Astrocyte (in vitro differentiated cells and primary cell): ENCODE data around the gene GPI. TPM values are rescaled to one million over a fixed set of nuclear protein-coding genes. Genes with fewer than 3 reads are reported as not detected.

Source experiments
- DNase-seq: peaks from one replicate; pipeline ENCODE4 v3.0.0-alpha.2; 2010; ENCODE audit warnings: low read depth
- FAIRE-seq: peaks from 2 replicates; lab custom pipeline; 2011; peaks lifted over from hg19 to GRCh38; lab: Jason Lieb, UNC
- H2AFZ ChIP-seq: 2 replicates; pipeline ENCODE4 v1.6.0; 2012; ENCODE audit warnings: low read depth, low read length, inconsistent platforms
- H3K27ac ChIP-seq: 2 replicates; pipeline ENCODE4 v1.5.1; 2011; ENCODE audit warnings: low read depth, low read length, inconsistent platforms
- H3K27me3 ChIP-seq: 2 replicates; pipeline ENCODE4 v1.6.0; 2011; ENCODE audit warnings: low read length, inconsistent platforms; ENCODE audit not compliant: insufficient read depth
- H3K36me3 ChIP-seq: 2 replicates; pipeline ENCODE4 v1.5.1; 2011; ENCODE audit warnings: low read length, inconsistent platforms; ENCODE audit not compliant: insufficient read depth
- H3K4me1 ChIP-seq: 2 replicates; pipeline ENCODE4 v1.5.1; 2011; ENCODE audit warnings: low read length, inconsistent platforms; ENCODE audit not compliant: insufficient read depth
- H3K4me2 ChIP-seq: 2 replicates; pipeline ENCODE4 v1.6.0; 2012; ENCODE audit warnings: low read length, inconsistent platforms
- H3K4me3 ChIP-seq: 2 replicates; pipeline ENCODE4 v1.5.1; 2011; ENCODE audit warnings: low read depth, mild to moderate bottlenecking, low read length, inconsistent platforms; ENCODE audit not compliant: insufficient read depth
- H3K79me2 ChIP-seq: 2 replicates; pipeline ENCODE4 v1.6.0; 2012; ENCODE audit warnings: mild to moderate bottlenecking, low read length, inconsistent platforms; ENCODE audit not compliant: insufficient read depth
- H3K9ac ChIP-seq: 2 replicates; pipeline ENCODE4 v1.6.0; 2012; ENCODE audit warnings: mild to moderate bottlenecking, low read length, inconsistent platforms
- H3K9me3 ChIP-seq: 2 replicates; pipeline ENCODE4 v1.5.1; 2012; ENCODE audit warnings: low read depth, mild to moderate bottlenecking, low read length, inconsistent platforms; ENCODE audit not compliant: insufficient read depth
- H4K20me1 ChIP-seq: 2 replicates; pipeline ENCODE4 v1.6.0; 2012; ENCODE audit warnings: low read length, inconsistent platforms; ENCODE audit not compliant: insufficient read depth
- H3K27ac Mint-ChIP-seq: one replicate; pipeline ENCODE4 v1.8.0; 2021; ENCODE audit warnings: mild to moderate bottlenecking, mixed read lengths; ENCODE audit not compliant: unreplicated experiment
- H3K27me3 Mint-ChIP-seq: one replicate; pipeline ENCODE4 v1.8.0; 2021; ENCODE audit warnings: low read depth, mixed read lengths; ENCODE audit not compliant: unreplicated experiment
- H3K36me3 Mint-ChIP-seq: one replicate; pipeline ENCODE4 v1.8.0; 2021; ENCODE audit warnings: low read depth, mixed read lengths; ENCODE audit not compliant: unreplicated experiment
- H3K4me1 Mint-ChIP-seq: one replicate; pipeline ENCODE4 v1.8.0; 2021; ENCODE audit warnings: low read depth, mixed read lengths; ENCODE audit not compliant: unreplicated experiment
- H3K4me3 Mint-ChIP-seq: one replicate; pipeline ENCODE4 v1.8.0; 2021; ENCODE audit warnings: mild to moderate bottlenecking, moderate library complexity, mixed read lengths; ENCODE audit not compliant: unreplicated experiment
- H3K9me3 Mint-ChIP-seq: one replicate; pipeline ENCODE4 v1.8.0; 2021; ENCODE audit warnings: mild to moderate bottlenecking, mixed read lengths; ENCODE audit not compliant: unreplicated experiment
- EZH2 ChIP-seq: IDR thresholded peaks from 2 replicates; pipeline ENCODE4 v1.6.1; 2012; ENCODE audit warnings: mild to moderate bottlenecking, low read length, inconsistent platforms; ENCODE audit not compliant: insufficient read depth
- total RNA-seq: library from RNA; stranded (reverse); gene quantifications from 2 replicates; pipeline ENCODE4 v1.2.1, GENCODE V29; 2021
- TF ChIP-seq, protein P1 (sequence below): IDR thresholded peaks from 2 replicates; pipeline ENCODE4 v1.5.1; 2011; ENCODE audit warnings: low read depth, mild to moderate bottlenecking, inconsistent platforms, low read length, moderate library complexity; ENCODE audit not compliant: insufficient read depth

GPI gene
- total RNA-seq, 1 donor from 2014 or later, result 249 TPM

DNA sequence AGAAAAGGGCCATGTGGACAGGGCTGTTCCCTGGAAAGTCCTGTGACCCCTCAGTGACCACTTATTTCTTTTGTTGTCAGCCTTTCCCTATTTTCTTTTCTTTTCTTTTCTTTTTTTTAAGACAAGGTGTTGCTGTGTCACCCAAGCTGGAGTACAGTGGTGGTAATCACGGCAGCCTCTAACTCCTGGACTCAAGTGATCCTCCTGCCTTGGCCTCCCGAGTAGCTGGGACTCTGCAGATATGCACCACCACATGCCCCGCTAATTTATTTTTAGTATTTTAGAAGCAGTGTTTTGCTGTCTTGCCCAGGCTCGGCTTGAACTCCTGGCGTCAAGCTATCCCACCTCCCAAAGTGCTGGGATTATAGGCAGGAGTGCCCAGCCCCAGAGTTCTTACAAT is 1.1 kb upstream of the GPI start:
- no peaks in the 10 kb centered on the region for H3K9me3 ChIP-seq
- no peak overlapping the region for H3K4me3 ChIP-seq
- H4K20me1 ChIP-seq, result peaks cover 22% of the 10 kb centered on the region
- H3K36me3 ChIP-seq, result peaks cover 9% of the 10 kb centered on the region
- H3K4me2 ChIP-seq, result no peak overlapping the region
- no peak overlapping the region for H3K27ac ChIP-seq
- H3K4me1 ChIP-seq, result peaks cover 18% of the 10 kb centered on the region
- no peak overlapping the region for H3K9ac ChIP-seq
- H3K36me3 Mint-ChIP-seq, result peaks cover 9% of the 10 kb centered on the region
- no peak for FAIRE-seq
- H3K9me3 Mint-ChIP-seq, result no peaks in the 10 kb centered on the region
- H3K4me1 Mint-ChIP-seq, result peaks cover 15% of the 10 kb centered on the region
- peak overlapping the region; percentile 87 for H3K4me3 Mint-ChIP-seq
- peaks cover 36% of the 10 kb centered on the region for H3K79me2 ChIP-seq
- TF ChIP-seq, protein P1, sequence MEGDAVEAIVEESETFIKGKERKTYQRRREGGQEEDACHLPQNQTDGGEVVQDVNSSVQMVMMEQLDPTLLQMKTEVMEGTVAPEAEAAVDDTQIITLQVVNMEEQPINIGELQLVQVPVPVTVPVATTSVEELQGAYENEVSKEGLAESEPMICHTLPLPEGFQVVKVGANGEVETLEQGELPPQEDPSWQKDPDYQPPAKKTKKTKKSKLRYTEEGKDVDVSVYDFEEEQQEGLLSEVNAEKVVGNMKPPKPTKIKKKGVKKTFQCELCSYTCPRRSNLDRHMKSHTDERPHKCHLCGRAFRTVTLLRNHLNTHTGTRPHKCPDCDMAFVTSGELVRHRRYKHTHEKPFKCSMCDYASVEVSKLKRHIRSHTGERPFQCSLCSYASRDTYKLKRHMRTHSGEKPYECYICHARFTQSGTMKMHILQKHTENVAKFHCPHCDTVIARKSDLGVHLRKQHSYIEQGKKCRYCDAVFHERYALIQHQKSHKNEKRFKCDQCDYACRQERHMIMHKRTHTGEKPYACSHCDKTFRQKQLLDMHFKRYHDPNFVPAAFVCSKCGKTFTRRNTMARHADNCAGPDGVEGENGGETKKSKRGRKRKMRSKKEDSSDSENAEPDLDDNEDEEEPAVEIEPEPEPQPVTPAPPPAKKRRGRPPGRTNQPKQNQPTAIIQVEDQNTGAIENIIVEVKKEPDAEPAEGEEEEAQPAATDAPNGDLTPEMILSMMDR, result no peak
- no peak for TF ChIP-seq EZH2
- no peaks in the 10 kb centered on the region for H3K27me3 ChIP-seq
- DNase-seq, result no peak
- H3K27me3 Mint-ChIP-seq, result no peaks in the 10 kb centered on the region
- H2AFZ ChIP-seq, result no peak overlapping the region
- no peak overlapping the region for H3K27ac Mint-ChIP-seq

DNA sequence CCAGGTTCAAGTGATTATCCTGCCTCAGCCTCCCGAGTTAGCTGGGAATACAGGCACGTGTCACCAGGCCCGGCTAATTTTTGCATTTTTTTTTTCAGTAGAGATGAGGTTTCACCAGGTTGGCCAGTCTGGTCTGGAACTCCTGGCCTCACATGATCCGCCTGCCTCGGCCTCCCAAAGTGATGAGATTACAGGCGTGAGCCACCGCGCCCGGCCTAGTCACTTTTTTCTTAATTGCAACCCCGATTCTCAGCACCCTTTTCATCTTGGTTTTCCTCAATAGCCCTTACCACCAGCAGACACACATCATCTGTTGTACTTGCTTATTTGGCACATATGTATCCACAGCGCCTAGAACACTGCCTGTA is 550 bp upstream of the GPI start:
- peak overlapping the region; percentile 64 for H3K4me3 ChIP-seq
- H2AFZ ChIP-seq, result peak overlapping the region; percentile 89
- no peak for TF ChIP-seq EZH2
- TF ChIP-seq, protein P1, result no peak
- no peak overlapping the region for H3K27ac ChIP-seq
- peak overlapping the region; percentile 89 for H3K4me2 ChIP-seq
- no peaks in the 10 kb centered on the region for H3K9me3 Mint-ChIP-seq
- no peaks in the 10 kb centered on the region for H3K9me3 ChIP-seq
- peaks cover 13% of the 10 kb centered on the region for H3K4me1 Mint-ChIP-seq
- H3K79me2 ChIP-seq, result peaks cover 36% of the 10 kb centered on the region
- H3K36me3 Mint-ChIP-seq, result peaks cover 9% of the 10 kb centered on the region
- H3K27me3 Mint-ChIP-seq, result no peaks in the 10 kb centered on the region
- peaks cover 16% of the 10 kb centered on the region for H3K4me1 ChIP-seq
- H3K9ac ChIP-seq, result peak overlapping the region; percentile 67
- no peak overlapping the region for H3K27ac Mint-ChIP-seq
- FAIRE-seq, result no peak
- H4K20me1 ChIP-seq, result peaks cover 22% of the 10 kb centered on the region
- peak overlapping the region; percentile 87 for H3K4me3 Mint-ChIP-seq
- H3K27me3 ChIP-seq, result no peaks in the 10 kb centered on the region
- no peak for DNase-seq
- peaks cover 9% of the 10 kb centered on the region for H3K36me3 ChIP-seq
